A549 (cell line): ENCODE data around the gene CYP24A1. TPM values are rescaled to one million over a fixed set of nuclear protein-coding genes. Genes with fewer than 3 reads are reported as not detected.

Experiments used
- ATOH8 ChIP-seq: fragments of 250-450 bp; sonication (Bioruptor Pico); IDR thresholded peaks from 2 replicates; pipeline ENCODE4 v1.5.0; 2020; ENCODE audit warnings: low read depth, mild to moderate bottlenecking, moderate library complexity
- BCL3 ChIP-seq: fragments of >200 bp; sonication (Bioruptor Twin); formaldehyde crosslinking; IDR thresholded peaks from 3 replicates; pipeline ENCODE4 v1.6.1; 2016
- BHLHE40 ChIP-seq: IDR thresholded peaks from 2 replicates; pipeline ENCODE4 v1.6.1; 2012; ENCODE audit warnings: low read depth, low read length, inconsistent platforms
- CHD4 ChIP-seq: fragments of 200-600 bp; sonication (generic); IDR thresholded peaks from 2 replicates; pipeline ENCODE4 v1.6.1; 2016; ENCODE audit warnings: antibody characterized with exemption, mild to moderate bottlenecking, borderline replicate concordance
- EHF ChIP-seq: fragments of 250-450 bp; sonication (Bioruptor Pico); IDR thresholded peaks from 2 replicates; pipeline ENCODE4 v1.5.0; 2020; ENCODE audit warnings: mild to moderate bottlenecking
- EHMT2 ChIP-seq: fragments of 200-600 bp; sonication (generic); IDR thresholded peaks from 2 replicates; pipeline ENCODE4 v1.6.1; 2016; ENCODE audit warnings: antibody characterized with exemption, low read depth, mild to moderate bottlenecking, moderate library complexity
- ESRRA ChIP-seq: fragments of 150-350 bp; IDR thresholded peaks from 2 replicates; pipeline ENCODE4 v1.6.1; 2014; ENCODE audit warnings: mild to moderate bottlenecking, low read length, borderline replicate concordance
- FOSB ChIP-seq: fragments of 250-450 bp; sonication (Bioruptor Pico); IDR thresholded peaks from 2 replicates; pipeline ENCODE4 v1.5.0; 2020; ENCODE audit warnings: mild to moderate bottlenecking, moderate library complexity
- FOSL2 ChIP-seq, 2 experiments: fragments of 450-650 bp in 1 of 2; fragments of >200 bp in 1 of 2; sonication (Bioruptor Twin) in 1 of 2; formaldehyde crosslinking; IDR thresholded peaks; 2 replicates each; pipeline versions ENCODE4 v1.5.0 to v1.6.1; 2016 to 2020; ENCODE audit warnings: mild to moderate bottlenecking in 1 of 2, moderate library complexity in 1 of 2
- FOXS1 ChIP-seq: fragments of 250-450 bp; sonication (Bioruptor Pico); IDR thresholded peaks from 2 replicates; pipeline ENCODE4 v1.5.0; 2020; ENCODE audit warnings: mild to moderate bottlenecking, moderate library complexity
- HDAC2 ChIP-seq: fragments of 200-600 bp; sonication (generic); IDR thresholded peaks from 2 replicates; pipeline ENCODE4 v1.6.1; 2016
- HEYL ChIP-seq: fragments of 250-450 bp; sonication (Bioruptor Pico); IDR thresholded peaks from 2 replicates; pipeline ENCODE4 v1.8.0; 2021; ENCODE audit warnings: mild to moderate bottlenecking, moderate library complexity
- HMGXB4 ChIP-seq: fragments of 250-450 bp; sonication (Bioruptor Pico); IDR thresholded peaks from 2 replicates; pipeline ENCODE4 v1.5.0; 2021; ENCODE audit warnings: mild to moderate bottlenecking, moderate library complexity, borderline replicate concordance
- HOXA7 ChIP-seq: fragments of 250-450 bp; sonication (Bioruptor Pico); IDR thresholded peaks from 2 replicates; pipeline ENCODE4 v1.5.0; 2020; ENCODE audit warnings: mild to moderate bottlenecking, moderate library complexity
- HOXB13 ChIP-seq: fragments of 250-450 bp; sonication (Bioruptor Pico); IDR thresholded peaks from 2 replicates; pipeline ENCODE4 v1.5.0; 2020; ENCODE audit warnings: low read depth, mild to moderate bottlenecking, moderate library complexity
- HOXB5 ChIP-seq: fragments of 250-450 bp; sonication (Bioruptor Pico); IDR thresholded peaks from 2 replicates; pipeline ENCODE4 v1.5.0; 2020; ENCODE audit warnings: mild to moderate bottlenecking, moderate library complexity
- JUNB ChIP-seq: fragments of >200 bp; sonication (Bioruptor Twin); formaldehyde crosslinking; IDR thresholded peaks from 2 replicates; pipeline ENCODE4 v1.6.1; 2016
- KDM5A ChIP-seq: fragments of 200-600 bp; sonication (generic); IDR thresholded peaks from 2 replicates; pipeline ENCODE4 v1.6.1; 2016; ENCODE audit warnings: antibody characterized with exemption, mild to moderate bottlenecking
- MAX ChIP-seq: IDR thresholded peaks from 2 replicates; pipeline ENCODE4 v1.6.1; 2012
- NFE2L2 ChIP-seq: fragments of 150-350 bp; conservative IDR thresholded peaks from 2 replicates; pipeline ENCODE4 v1.6.1; 2014; ENCODE audit warnings: low read length
- NPAS2 ChIP-seq: fragments of 250-450 bp; sonication (Bioruptor Pico); IDR thresholded peaks from 2 replicates; pipeline ENCODE4 v1.8.0; 2022; ENCODE audit warnings: mild to moderate bottlenecking, moderate library complexity, borderline replicate concordance
- PHF8 ChIP-seq: fragments of 200-600 bp; sonication (generic); IDR thresholded peaks from 2 replicates; pipeline ENCODE4 v1.6.1; 2016; ENCODE audit warnings: low read depth, mild to moderate bottlenecking, antibody characterized with exemption, moderate library complexity, borderline replicate concordance
- POLR2A ChIP-seq: IDR thresholded peaks from 2 replicates; pipeline ENCODE4 v1.6.1; 2012; ENCODE audit warnings: mild to moderate bottlenecking, low read length
- RAD21 ChIP-seq, 2 experiments: fragments of >200 bp in 1 of 2; sonication (Bioruptor Twin) in 1 of 2; formaldehyde crosslinking in 1 of 2; IDR thresholded peaks in 1 of 2; conservative IDR thresholded peaks in 1 of 2; 2 replicates in 1 of 2; 3 replicates in 1 of 2; pipeline ENCODE4 v1.6.1; 2012 to 2018; ENCODE audit warnings: inconsistent platforms in 1 of 2
- RFX5 ChIP-seq: fragments of 450-650 bp; IDR thresholded peaks from 2 replicates; pipeline ENCODE4 v1.7.1; 2014; ENCODE audit warnings: antibody characterized with exemption, mild to moderate bottlenecking, moderate library complexity
- RNF2 ChIP-seq: fragments of 200-600 bp; sonication (generic); IDR thresholded peaks from 2 replicates; pipeline ENCODE4 v1.6.1; 2016; ENCODE audit warnings: low read depth, mild to moderate bottlenecking, antibody characterized with exemption, moderate library complexity, borderline replicate concordance
- SREBF2 ChIP-seq: fragments of 450-650 bp; IDR thresholded peaks from 2 replicates; pipeline ENCODE4 v1.6.1; 2014; ENCODE audit warnings: mild to moderate bottlenecking, moderate library complexity
- TFCP2L1 ChIP-seq: fragments of 250-450 bp; sonication (Bioruptor Pico); IDR thresholded peaks from 2 replicates; pipeline ENCODE4 v1.5.0; 2021; ENCODE audit warnings: mild to moderate bottlenecking
- TP53 ChIP-seq: fragments of 250-450 bp; sonication (Bioruptor Pico); IDR thresholded peaks from 2 replicates; pipeline ENCODE4 v1.5.0; 2021; ENCODE audit warnings: mild to moderate bottlenecking, moderate library complexity
- USF2 ChIP-seq: fragments of 450-650 bp; IDR thresholded peaks from 2 replicates; pipeline ENCODE4 v1.6.1; 2014; ENCODE audit warnings: antibody characterized with exemption
- ZC3H11A ChIP-seq: fragments of 450-650 bp; IDR thresholded peaks from 2 replicates; pipeline ENCODE4 v1.6.1; 2014; ENCODE audit warnings: antibody characterized with exemption, mild to moderate bottlenecking
- ZSCAN20 ChIP-seq: fragments of 250-450 bp; sonication (Bioruptor Pico); IDR thresholded peaks from 2 replicates; pipeline ENCODE4 v1.8.0; 2022; ENCODE audit warnings: mild to moderate bottlenecking, moderate library complexity
- polyA plus RNA-seq, 4 experiments: library from polyadenylated mRNA; depleted of rRNA in 3 of 4; stranded (reverse); fragments of >200 nt; fragmentation: RNase III in 1 of 4; extraction: RNeasy Plus Mini Kit Qiagen cat#74134 plus additional on column Dnase treatment in 1 of 4; gene quantifications; 2 replicates in 3 of 4; 3 replicates in 1 of 4; pipeline ENCODE4 v1.2.3, GENCODE V29; 2011 to 2017
- TF ChIP-seq, protein P1 (sequence below): fragments of >200 bp; sonication (Bioruptor Twin); formaldehyde crosslinking; IDR thresholded peaks from 3 replicates; pipeline ENCODE4 v1.5.1; 2016

CYP24A1 gene
- polyA plus RNA-seq, 2 of the 4 experiments (the other 2 are of a cell fraction) = 722 to 1,617 TPM

DNA sequence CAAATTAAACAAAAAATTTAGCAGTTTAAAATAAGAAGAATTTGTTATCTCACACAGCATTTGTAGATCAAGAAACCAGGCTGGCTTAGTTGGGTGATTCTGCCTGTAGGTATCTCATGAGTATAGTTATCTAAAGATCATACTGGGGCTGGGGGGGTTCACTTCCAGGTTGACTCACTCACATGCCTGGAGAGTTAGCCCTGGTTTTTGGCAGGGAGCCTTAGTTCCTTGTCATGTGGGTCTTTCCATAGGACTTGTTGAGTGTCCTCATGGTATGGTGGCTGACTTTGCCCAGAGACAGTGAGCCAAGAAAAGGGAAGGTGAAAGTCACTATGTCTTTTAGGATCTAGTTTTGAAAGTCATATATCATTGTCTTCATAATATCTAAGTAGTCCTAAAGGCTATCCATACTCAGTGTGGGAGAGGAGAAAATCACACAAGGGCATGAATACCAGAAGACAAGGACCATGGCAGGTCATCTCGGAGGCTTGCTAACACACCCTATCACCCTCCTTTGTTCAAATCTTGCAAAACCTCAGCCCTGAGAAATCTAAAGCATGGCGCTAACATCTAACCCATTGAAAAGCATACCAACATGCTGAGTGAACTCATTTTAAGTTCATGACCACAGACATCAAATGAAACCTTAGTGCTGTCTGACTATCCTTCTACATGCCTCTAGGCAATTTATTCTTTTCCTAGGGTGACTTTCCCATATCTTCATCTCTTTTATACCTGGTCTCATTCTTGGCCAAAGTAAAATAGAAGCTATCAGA, 39.2 kb downstream of the CYP24A1 start (continued):
- no peak for TF ChIP-seq ZSCAN20 (CRISPR knock-in tag)
- peak; percentile 58; the same call in 1 of the 2 replicates for TF ChIP-seq MAX
- TF ChIP-seq BHLHE40 = no peak
- TF ChIP-seq FOSL2 (IDR thresholded peaks at IDR 0.05) = peak; percentile 42; the same call in 1 of the 2 replicates
- peak; percentile 75 for TF ChIP-seq FOSL2 (CRISPR knock-in tag; IDR thresholded peaks at IDR 0.05)
- no peak for TF ChIP-seq TFCP2L1 (CRISPR knock-in tag)
- no peak for TF ChIP-seq HDAC2
- TF ChIP-seq ESRRA = no peak
- TF ChIP-seq SREBF2 = no peak
- no peak for TF ChIP-seq NPAS2 (CRISPR knock-in tag)
- TF ChIP-seq FOSB (CRISPR knock-in tag) = no peak
- TF ChIP-seq POLR2A = no peak
- TF ChIP-seq ZC3H11A = no peak
- TF ChIP-seq HOXA7 (CRISPR knock-in tag) = no peak
- TF ChIP-seq TP53 = no peak
- no peak for TF ChIP-seq NFE2L2
- TF ChIP-seq, protein P1, sequence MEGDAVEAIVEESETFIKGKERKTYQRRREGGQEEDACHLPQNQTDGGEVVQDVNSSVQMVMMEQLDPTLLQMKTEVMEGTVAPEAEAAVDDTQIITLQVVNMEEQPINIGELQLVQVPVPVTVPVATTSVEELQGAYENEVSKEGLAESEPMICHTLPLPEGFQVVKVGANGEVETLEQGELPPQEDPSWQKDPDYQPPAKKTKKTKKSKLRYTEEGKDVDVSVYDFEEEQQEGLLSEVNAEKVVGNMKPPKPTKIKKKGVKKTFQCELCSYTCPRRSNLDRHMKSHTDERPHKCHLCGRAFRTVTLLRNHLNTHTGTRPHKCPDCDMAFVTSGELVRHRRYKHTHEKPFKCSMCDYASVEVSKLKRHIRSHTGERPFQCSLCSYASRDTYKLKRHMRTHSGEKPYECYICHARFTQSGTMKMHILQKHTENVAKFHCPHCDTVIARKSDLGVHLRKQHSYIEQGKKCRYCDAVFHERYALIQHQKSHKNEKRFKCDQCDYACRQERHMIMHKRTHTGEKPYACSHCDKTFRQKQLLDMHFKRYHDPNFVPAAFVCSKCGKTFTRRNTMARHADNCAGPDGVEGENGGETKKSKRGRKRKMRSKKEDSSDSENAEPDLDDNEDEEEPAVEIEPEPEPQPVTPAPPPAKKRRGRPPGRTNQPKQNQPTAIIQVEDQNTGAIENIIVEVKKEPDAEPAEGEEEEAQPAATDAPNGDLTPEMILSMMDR = no peak
- TF ChIP-seq EHF (CRISPR knock-in tag) = no peak
- TF ChIP-seq KDM5A = no peak
- no peak for TF ChIP-seq HEYL (CRISPR knock-in tag)
- TF ChIP-seq EHMT2 = no peak
- TF ChIP-seq RNF2 = no peak
- no peak for TF ChIP-seq PHF8
- peak; percentile 39; the same call in 1 of the 2 replicates for TF ChIP-seq FOXS1 (CRISPR knock-in tag)
- TF ChIP-seq BCL3 = no peak
- TF ChIP-seq CHD4 = no peak
- peak; percentile 45; the same call in 1 of the 2 replicates for TF ChIP-seq HOXB13
- peak; percentile 69 for TF ChIP-seq JUNB
- peak; percentile 73 for TF ChIP-seq HOXB5
- no peak for TF ChIP-seq RAD21 (conservative IDR thresholded peaks at IDR 0.05 in 1 of 2, IDR thresholded peaks at IDR 0.05 in 1 of 2)
- TF ChIP-seq ATOH8 (CRISPR knock-in tag) = peak; percentile 77; the same call in 1 of the 2 replicates
- TF ChIP-seq HMGXB4 (CRISPR knock-in tag) = no peak
- no peak for TF ChIP-seq RFX5
- TF ChIP-seq USF2 = no peak
